GM21381 (cell line): ENCODE data around the gene FUT8.

Source experiments
- ATAC-seq: cut with Tn5 transposase; IDR thresholded peaks from one replicate; pipeline ENCODE4 v1.9.1; 2021; ENCODE audit warnings: mild to moderate bottlenecking, moderate library complexity; ENCODE audit not compliant: unreplicated experiment

The FUT8 gene

DNA sequence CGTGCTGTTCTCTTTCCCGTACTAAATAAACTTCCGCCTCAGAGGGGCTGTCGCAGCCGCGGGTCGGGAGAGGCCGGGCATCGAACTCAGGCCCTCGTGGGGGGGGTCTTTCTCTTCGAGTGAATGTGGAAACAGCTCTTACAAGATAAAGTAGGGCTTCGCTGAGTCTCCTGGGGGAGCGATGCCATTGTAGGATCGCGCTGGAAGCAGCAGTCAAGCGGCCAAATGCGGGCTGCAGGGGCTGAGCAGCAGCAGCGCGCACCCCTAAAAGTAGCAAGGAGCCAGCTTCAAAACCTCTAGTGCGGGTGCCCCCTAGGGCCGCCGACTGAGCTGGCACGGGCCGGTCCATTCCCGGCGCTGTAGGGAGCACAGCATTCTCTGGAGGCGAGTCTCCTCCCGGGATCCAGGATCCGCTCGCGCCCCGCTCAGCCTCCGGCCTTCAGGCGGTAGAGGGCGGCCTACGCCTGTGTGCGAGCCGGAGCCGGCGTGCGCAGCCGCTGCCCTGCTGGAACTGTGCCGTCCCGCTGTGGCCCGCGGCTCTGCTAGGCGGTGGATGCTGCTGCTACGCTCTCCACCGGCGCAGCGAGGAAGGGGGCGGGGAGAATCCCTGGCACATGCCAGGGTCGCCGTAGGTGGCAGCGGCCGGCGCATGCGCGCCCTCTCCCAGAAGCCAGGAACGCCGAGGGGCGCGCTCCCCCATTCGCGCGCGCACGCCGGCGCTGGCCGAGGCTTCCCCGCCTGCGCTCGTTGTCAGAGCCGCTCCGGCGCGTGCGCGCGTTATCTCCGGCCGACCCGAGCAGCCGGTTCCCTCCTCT is at the start of gene FUT8:
Gene FUT8, plus strand, starts transcription at position 699 of the 815 bp plus-strand sequence. CDS start 148,834 bp downstream, outside the sequence.
- peak; percentile 68 for ATAC-seq

DNA sequence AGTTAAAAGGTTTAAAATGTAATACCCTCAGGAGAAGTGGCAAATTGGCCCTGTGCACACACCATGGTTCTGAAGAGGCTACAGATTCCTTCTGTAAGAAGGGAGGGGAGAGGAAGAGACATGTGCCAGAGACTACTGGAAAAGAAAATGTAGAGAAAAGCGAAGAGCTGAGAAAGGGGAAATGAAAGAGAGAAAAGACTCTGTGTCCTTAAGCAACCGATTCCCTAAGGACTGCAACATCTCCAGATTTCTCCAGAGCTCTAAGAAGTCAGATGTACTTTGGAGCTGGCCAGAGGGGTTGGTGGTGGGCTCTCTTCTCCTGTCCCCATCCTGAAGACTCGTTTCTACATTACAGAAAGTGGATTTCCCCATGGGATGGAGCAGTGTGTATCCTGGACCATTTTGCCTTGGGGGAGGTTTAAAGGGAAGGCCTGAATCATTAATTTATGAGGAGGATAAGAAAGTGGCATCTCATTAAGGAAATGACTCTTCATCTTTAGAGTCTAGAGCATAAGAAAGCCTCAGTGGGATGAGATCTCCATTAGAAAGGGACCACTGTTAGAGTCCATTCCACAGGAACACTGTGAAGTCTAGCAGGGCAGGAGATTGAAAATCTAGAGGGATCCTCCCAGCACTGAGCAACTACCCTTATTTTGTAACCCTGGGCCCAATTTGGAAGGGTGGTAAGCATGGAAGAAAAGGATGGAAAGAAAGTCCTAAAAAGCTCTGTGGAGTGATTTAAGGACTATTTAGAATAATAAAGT is 45.5 kb upstream of the FUT8 start:
- ATAC-seq: no peak

DNA sequence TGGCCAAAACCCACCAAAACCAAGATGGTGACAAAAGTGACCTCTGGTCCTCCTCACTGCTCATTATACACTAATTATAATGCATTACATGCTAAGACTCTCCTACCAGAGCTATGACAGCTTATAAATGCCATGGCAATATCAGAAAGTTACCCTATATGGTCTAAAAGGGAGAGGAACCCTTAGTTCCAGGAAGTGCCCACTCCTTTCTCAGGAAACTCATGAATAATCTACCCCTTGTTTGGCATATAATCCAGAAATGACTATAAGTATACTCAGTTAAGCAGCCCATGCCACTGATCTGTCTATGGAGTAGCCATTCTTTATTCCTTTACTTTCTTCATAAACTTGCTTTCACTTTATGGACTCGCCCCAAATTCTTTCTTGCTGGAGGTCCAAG is 43.0 kb upstream of the FUT8 start:
- no peak for ATAC-seq

DNA sequence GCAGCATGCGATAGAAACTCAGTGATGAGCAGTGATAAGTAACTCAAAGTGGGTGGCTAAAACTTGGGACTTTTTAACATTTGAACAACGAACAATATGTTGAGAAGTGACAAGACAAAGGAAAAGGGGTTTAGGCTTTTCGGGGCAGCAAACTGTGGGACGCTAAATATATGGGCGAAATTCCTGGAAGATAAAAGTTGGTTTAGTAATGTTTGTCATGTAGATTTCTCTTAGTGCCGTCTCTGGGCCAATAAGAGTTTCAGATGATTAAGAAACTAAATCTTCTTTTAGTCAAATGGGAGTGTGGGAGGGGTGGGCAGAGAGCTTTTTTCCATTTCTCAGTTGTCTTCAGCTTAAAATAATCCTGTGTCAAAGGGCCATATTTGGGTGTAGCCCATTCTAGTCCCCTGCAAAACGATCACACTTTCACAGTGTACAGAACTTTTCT is 41.7 kb upstream of the FUT8 start:
- no peak for ATAC-seq

DNA sequence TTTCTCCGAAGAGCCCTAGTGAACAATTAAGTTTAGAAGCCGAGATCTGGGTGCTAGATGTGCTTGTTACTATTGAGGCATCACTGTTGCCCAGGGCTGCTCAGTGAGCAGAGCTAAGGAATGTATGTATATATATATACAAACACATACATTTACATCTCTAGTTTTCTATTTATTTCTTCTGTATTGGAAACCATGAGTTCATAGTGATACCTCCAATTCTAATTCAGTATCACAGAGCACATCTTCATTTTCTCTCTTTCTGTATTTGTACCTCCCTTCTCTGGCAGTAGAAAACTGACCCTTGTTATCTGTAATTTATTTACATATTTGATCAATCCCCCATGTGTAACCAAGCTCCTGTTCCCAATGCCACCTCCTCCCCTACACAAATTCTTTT is 40.7 kb upstream of the FUT8 start:
- ATAC-seq: no peak

DNA sequence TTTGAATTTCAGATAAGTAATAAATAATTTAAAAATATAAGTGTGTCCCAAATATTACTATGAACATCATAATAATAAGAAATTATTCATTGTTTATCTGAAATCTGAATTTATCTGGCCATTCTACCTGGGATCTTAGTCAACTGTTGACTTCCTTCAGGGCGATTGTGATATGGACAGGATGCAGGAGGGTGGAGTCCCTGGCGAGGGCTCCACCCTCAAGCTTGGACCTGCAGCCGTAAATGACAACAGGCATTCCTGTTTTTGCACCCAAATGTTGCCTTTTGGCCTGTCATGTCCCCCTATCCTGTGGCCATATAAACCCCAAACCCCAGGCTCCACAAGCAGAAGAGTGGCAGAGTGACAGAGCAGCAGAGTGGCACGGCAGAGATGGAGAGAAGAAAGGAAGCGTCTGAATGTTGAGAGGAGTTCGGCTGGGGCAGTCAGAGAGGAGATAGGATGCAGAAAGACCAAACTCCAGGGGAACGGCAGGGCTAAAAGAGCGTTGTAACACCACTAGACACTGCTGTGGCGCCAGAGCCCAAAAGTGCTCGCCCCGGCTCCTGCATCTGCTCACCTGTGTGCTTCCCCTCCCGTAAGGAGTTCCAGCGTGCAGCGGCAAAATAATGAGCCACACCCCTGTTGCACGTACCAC is 39.4 kb upstream of the FUT8 start:
- ATAC-seq: no peak

DNA sequence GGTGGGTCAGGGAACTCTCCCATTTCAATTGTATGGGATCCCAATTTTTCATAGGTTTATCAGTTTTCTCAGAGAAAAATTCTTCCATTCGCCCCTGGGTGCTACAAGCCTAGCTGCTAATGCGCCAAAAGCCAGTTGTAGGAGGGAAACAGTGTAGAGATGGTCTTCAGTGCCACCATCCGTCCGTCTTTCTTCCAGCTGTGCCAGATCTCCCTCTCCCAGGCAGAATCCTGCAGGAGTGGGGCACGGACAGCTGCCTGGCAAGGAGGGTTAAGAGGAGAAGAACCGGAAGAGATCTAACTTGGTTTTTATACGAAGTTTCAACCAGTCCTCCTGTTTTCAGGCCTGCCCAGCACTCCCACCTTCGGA is 38.9 kb upstream of the FUT8 start:
- no peak for ATAC-seq

DNA sequence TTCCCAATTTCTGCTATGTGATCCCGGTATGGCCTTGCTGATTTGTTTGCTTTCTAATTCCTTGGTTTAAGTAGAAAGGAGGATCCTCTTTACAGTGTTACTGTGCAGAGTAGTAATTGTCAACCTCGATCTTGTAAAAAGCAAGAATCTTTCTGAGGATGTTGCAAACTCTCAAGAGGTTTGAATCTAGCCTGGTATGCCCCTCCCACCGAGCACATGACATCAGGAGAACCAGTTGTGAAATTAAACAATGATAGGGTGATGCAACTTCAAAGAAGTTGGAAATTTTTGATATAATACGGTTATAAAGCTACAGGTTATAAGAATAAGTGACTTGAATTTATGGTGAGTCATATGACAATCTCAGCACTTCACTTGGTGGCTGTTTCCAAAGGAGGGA is 35.0 kb upstream of the FUT8 start:
- ATAC-seq: no peak

DNA sequence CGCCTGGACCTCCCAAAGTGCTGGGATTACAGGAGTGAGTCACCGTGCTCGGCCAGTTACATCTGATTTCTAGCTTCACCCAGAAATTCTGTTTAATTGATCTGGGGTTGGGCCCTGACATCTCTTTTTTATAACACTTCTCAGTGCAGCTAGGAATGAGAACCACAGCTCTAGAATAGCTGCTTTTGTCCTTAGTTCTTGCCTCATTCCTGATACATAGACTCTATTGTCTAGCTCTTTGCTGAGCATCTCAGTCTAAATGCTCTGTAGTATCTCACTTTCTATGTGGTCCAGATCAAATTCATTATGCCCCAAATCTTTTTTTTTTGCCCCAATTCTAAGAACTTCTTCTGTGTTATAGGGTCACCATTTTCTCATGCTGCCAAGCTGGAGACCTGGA is 29.9 kb upstream of the FUT8 start:
- ATAC-seq: no peak

DNA sequence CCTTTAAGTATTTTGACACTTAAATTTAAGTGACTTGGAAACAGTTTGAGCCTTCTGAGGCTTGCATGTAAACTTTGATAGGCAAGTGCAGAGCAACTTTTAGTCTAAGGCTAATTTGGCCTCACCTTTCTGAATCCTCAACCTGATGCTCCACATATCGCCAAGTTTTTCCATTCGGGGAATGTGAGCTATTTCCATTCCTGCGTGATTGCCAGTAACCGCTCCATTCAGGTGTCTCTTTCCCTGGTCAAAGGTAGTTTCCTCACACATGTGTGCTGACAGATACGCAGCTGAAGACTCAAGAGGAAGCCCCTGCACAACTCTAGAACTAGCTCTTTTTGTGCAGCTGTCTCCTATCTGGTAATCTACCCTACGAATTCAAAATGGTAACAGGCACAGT is 25.4 kb upstream of the FUT8 start:
- no peak for ATAC-seq

DNA sequence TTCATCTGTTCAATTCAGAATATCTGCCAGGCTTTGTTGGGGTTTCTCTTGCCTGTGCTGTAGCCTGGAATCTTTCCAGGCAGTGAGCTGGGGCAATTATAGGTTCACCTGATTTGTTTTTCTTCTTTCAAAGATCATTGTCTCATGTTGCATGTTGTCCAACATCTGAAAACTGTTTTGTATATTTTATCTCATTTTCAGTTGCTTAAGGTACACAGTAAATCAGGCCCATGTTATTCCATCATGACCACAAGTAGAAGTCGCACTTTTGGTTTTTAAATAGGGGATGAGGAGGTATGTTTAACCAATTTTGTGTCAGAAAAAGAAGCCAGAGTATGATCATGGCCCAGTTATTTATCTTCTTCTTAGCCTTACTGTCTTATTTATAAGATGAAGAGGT is 24.9 kb upstream of the FUT8 start:
- ATAC-seq: no peak

DNA sequence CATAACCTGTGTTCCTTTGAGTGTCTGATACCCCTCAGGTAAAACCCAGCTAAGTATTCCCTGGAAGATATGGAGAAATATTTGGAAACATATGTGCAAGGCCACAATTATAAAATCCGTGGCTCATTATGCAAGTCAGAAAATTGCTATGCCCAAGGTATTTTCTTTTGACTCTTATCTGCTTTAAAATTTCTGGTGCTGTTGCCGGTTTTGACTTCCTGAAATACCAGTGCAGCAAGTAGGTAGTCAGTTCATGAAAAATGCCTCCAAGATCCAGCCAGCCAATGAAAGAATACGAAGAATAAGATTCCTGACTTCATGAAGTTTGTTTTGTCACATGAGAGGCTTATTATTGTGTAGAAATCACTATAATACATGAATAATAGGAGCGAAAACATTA is 20.2 kb upstream of the FUT8 start:
- ATAC-seq: no peak

DNA sequence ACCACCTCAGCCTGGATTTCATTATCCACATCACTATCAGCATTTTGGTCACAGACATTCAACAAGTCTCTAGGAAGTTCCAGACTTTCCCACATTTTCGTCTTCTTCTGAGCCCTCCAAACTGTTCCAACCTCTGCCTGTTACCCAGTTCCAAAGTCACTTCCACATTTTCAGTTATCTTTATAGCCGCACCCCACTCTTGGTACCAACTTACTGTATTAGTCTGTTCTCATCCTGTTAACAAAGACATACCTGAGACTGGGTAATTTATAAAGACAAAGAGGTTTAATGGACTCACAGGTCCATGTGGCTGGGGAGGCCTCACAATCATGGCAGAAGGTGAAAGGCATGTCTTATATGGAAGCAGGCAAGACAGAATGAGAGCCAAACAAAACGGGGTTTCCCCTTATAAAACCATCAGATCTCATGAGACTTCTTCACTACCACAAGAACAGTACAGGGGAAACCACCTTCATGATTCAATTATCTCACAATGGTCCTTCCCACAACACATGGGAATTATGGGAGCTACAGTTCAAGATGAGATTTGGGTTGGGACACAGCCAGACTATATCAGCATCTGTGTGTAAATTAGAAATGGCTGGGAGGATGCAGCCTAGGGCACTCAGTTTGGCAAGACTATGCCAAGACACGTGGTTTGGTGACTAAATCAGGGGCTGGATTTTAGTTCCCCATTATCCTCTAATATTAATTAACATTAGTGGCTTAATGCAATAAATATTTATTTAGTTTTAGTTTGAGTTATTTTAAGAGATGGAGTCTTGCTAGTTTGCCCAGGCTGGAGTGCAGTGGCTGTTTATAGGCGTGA is 16.2 kb upstream of the FUT8 start:
- ATAC-seq: no peak

DNA sequence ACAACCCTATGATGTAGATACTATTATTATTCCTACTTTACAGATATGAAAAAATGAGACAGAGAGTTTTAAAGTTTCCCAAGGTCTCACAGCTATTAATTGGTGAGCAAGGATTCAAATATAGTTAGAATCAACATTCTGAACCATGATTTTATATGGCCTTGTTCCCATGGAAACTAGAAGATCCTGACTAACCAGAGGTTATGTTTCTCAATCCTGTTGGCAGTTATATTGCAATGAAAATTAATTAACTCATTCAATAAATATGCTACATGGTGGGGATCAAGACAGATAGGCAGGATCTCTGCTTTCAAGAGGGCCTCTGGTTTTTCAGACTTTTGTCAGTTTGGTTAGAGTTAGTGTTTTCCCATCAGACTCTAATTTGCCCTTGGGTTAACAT is 9.3 kb upstream of the FUT8 start:
- ATAC-seq: no peak

DNA sequence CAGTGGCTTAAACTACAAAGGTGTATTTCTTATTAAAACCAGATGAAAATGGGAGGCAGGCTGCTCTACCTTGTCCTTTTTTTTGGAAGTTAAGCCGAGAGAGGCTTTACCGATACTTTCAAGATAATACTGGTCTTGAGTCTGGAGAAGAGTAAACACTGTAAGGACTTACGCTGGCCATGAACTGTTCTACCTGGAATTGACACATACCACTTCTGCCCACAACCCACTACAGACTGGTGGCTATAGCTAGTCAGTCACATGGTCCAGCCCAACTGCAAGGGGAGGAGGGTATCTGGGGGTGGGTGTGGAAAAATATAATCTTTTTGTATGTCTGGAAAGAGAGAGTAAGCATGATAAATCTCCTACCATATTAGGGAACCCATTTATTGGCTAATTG is 4.4 kb upstream of the FUT8 start:
- ATAC-seq: no peak

DNA sequence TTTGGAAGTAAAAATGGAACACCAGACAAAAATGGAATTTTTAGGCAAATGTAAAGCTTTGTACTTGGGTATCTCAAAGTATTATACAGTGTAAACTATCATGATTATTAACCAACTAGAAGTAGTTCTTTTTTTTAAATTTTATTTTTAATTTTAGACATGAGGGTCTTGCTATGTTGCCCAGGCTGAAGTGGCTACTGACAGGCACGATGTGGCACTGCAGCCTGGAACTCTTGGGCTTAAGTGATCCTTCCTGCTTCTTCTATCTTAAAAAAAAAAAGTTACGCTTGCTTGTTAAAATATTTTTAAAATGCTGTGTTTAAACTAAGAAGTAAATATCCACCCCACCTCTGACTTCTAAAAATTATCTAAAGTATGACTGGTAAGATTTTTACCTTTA is 1.9 kb upstream of the FUT8 start:
- no peak for ATAC-seq

DNA sequence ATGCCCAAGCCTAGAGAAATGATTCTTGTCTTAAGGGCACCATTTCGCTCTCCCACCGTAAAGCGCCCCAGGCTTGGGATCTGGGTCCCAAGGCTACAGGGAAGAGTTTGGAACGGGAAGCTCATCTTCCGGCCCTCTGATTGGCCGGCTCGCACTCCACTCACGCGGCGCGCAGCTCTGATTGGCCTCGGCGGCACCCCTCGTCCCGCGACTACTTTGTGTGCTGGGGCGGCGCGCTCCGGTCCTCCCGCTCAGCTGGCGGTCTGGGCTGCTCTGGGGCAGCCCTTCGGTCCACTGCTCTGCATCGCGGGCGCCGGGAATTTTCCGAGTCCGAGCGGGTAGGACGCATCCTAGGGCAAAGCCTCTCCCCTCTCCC is 886 bp upstream of the FUT8 start:
- ATAC-seq: peak; percentile 56

DNA sequence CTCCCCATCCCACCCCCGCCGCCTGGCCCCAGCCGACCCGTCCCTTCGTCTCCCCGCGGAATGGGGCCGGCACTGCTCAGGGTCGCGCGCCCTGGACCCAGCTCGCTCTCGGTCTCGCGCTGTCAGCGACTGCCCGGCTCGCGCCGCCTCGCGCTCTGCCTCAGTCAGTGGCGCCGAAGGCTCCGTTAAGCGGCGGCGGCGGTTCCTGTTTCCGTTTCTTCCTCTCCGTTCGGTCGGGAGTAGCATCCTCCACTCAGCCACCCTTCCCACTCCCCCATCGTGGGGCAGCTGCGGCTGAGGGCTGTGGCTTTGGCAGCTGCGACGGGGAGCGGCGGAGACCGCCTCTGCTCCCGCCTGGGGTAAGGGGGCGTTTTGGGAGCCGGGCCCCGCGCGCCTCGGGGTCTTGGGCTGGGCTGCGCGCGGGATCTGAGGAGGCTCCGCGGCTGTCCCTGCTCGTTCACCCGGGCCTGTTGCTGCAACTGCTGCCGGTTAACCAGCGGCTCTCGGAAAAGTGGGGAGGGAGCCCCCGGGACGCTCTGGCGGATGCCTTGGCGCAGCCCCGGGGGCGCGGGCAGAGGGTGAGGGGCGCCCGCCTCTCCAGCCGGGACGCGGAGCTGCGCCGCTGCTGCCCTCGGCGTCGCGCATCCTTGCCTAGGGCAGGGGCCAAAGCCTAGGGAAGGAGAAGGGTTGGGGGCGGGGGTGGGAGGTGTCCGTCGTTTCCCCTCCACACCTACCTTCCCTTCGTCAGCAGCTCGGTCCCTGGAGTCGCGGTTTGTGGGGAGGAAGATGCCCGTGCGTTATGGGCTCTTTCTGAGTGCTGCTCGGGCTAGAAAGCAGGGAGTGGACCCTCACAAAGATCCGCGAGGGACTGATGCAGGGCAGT is 567 bp downstream of the FUT8 start:
- peak; percentile 43 for ATAC-seq

DNA sequence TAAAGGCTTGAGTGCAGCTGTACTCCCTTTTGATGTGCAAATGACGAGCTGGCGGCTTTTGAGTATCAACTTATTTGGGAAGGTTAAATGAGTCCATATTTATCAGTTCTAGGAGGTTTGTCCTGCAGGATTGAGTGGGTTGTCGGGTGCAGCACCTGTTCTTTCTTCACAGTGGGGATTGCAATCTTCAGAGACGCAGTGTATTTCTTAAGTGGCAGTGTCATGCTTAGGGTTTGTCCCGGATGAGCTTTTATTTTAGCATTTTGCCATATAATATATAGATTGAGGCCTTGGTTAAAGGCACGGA is 1.2 kb downstream of the FUT8 start:
- ATAC-seq: no peak

DNA sequence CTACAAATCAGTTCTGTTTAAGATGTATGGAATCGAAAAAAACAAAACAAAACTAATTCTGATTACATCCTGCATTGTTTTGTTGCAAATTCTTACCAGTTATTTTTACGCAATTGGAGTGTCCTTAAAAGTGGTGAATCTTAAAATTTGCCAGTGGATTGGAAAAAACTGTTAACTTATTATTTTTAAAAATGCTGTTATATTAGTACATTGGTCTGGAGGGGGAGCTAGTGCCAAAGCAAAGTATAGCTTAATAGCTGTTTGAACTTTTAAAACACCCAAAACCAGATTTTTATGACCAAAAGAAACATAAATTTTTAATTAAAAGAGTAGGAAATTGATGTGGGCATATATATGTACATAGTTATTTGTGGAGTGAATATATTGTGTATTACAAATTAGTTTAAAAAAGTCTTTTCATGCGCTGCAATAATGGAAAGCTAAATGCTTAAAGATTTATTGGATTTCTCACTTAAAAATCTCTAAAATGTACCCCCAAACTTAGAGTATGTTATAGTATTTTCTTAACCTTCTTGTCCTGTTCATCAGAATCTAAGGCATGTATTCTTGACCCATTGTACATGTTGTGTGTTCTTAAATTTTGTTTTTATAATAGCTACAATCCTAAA is 2.5 kb downstream of the FUT8 start:
- ATAC-seq: no peak
